MM.1S (cell line): ENCODE results near the gene ANKMY1.

Source experiments
- CTCF ChIP-seq: fragments of 300-600 bp; sonication (generic); IDR thresholded peaks from 2 replicates; pipeline ENCODE4 v1.5.1; 2016; ENCODE audit warnings: antibody characterized with exemption, low read length, mixed read lengths
- EZH2 ChIP-seq: fragments of 300-600 bp; sonication (generic); optimal IDR thresholded peaks from 2 replicates; pipeline ENCODE3; 2017; ENCODE audit warnings: low read depth, mild to moderate bottlenecking, antibody characterized with exemption, low read length, mixed read lengths

GRCh38 chr2:240581811-240582210, 24.0 kb upstream of the ANKMY1 start:
- TF ChIP-seq CTCF, result no peak
- no peak for TF ChIP-seq EZH2
